CD8-positive, alpha-beta memory T cell (primary cell): ENCODE data around the gene ACSM2A. TPM values are rescaled to one million over a fixed set of nuclear protein-coding genes. Genes with fewer than 3 reads are reported as not detected.
A peak's percentile ranks its signal among the peaks of the same experiment; 100 is the strongest.
"Not testable (repeated sequence)": the region's sequence is repeated elsewhere in the genome, so short reads cannot be mapped to it uniquely, and the experiment has no call there.

Experiments
- CTCF ChIA-PET: fragments of 350-600 bp; sonication (Branson Sonifier 250); formaldehyde crosslinking; loops from one replicate; lab custom pipeline; 2021; ENCODE audit warnings: antibody characterized with exemption; lab: Charles Lee
- POLR2A ChIA-PET: fragments of 350-600 bp; sonication (Branson Sonifier 250); formaldehyde crosslinking; loops from one replicate; lab custom pipeline; 2021; ENCODE audit warnings: antibody characterized with exemption; lab: Charles Lee
- DNase-seq, 5 donors: peaks; one replicate each; pipeline versions ENCODE4 v3.0.0 to v3.0.0-alpha.2; 2020 to 2022; ENCODE audit warnings: mixed read lengths in 1 of 5
- H3K27ac ChIP-seq: one replicate; pipeline ENCODE4 v1.7.0; 2013; ENCODE audit warnings: low read depth, mild to moderate bottlenecking, low read length, moderate library complexity
- H3K27me3 ChIP-seq: 2 replicates; pipeline ENCODE4 v1.7.0; 2013; ENCODE audit warnings: low read length, mild to moderate bottlenecking; ENCODE audit not compliant: insufficient read depth, poor library complexity, severe bottlenecking
- H3K36me3 ChIP-seq: 2 replicates; pipeline ENCODE4 v1.7.0; 2013; ENCODE audit warnings: mild to moderate bottlenecking, low read length, moderate library complexity; ENCODE audit not compliant: insufficient read depth
- H3K4me1 ChIP-seq: 2 replicates; pipeline ENCODE4 v1.7.0; 2013; ENCODE audit warnings: mild to moderate bottlenecking, low read length, moderate library complexity; ENCODE audit not compliant: insufficient read depth
- H3K4me3 ChIP-seq: 2 replicates; pipeline ENCODE4 v1.7.0; 2013; ENCODE audit warnings: mild to moderate bottlenecking, low read length
- H3K9me3 ChIP-seq: 2 replicates; pipeline ENCODE4 v1.7.0; 2013; ENCODE audit warnings: mild to moderate bottlenecking, low read length
- H3K27ac Mint-ChIP-seq, 8 donors: one replicate each; pipeline ENCODE4 v1.8.0; 2020 to 2021; ENCODE audit warnings: mixed read lengths in 8 of 8, mild to moderate bottlenecking in 6 of 8, inconsistent platforms in 3 of 8, moderate library complexity in 3 of 8
- H3K27me3 Mint-ChIP-seq, 2 donors: one replicate each; pipeline ENCODE4 v1.8.0; 2020 to 2021; ENCODE audit warnings: mixed read lengths in 2 of 2, mild to moderate bottlenecking in 1 of 2, moderate library complexity in 1 of 2
- H3K36me3 Mint-ChIP-seq, 3 donors: one replicate each; pipeline ENCODE4 v1.8.0; 2020 to 2021; ENCODE audit warnings: mixed read lengths in 3 of 3, inconsistent platforms in 1 of 3, mild to moderate bottlenecking in 1 of 3
- H3K4me1 Mint-ChIP-seq, 3 donors: one replicate each; pipeline ENCODE4 v1.8.0; 2020 to 2021; ENCODE audit warnings: mixed read lengths in 3 of 3, inconsistent platforms in 1 of 3, mild to moderate bottlenecking in 1 of 3
- H3K4me3 Mint-ChIP-seq, 7 donors: one replicate each; pipeline ENCODE4 v1.8.0; 2020 to 2021; ENCODE audit warnings: mixed read lengths in 7 of 7, mild to moderate bottlenecking in 6 of 7, moderate library complexity in 4 of 7, inconsistent platforms in 2 of 7
- H3K9me3 Mint-ChIP-seq, 5 donors: one replicate each; pipeline ENCODE4 v1.8.0; 2020 to 2022; ENCODE audit warnings: mixed read lengths in 5 of 5, mild to moderate bottlenecking in 3 of 5, moderate library complexity in 2 of 5, inconsistent platforms in 1 of 5
- polyA plus RNA-seq: library from polyadenylated mRNA; unstranded; fragments of 300-500 nt; fragmentation: Illumina TruSeq; gene quantifications from one replicate; pipeline ENCODE4 v1.2.3, GENCODE V29; 2021
- total RNA-seq, 2 experiments: library from RNA; stranded (reverse); gene quantifications; one replicate each; pipeline ENCODE4 v1.2.3, GENCODE V29; 2021

Gene ACSM2A
- total and polyA plus RNA-seq, 3 experiments from 2014 or later: not detected

GRCh38 chr16:20419093-20419492, 32.2 kb upstream of the ACSM2A start:
- H3K27me3 Mint-ChIP-seq, H3K27ac Mint-ChIP-seq, H3K4me1 Mint-ChIP-seq, H3K36me3 ChIP-seq, POLR2A ChIA-PET, H3K36me3 Mint-ChIP-seq, H3K9me3 ChIP-seq, H3K4me3 ChIP-seq, H3K4me1 ChIP-seq, DNase-seq, H3K27ac ChIP-seq, H3K9me3 Mint-ChIP-seq, H3K27me3 ChIP-seq, H3K4me3 Mint-ChIP-seq: not testable (repeated sequence)
- CTCF ChIA-PET: interaction anchor here (0.7 kb wide), 1 partner anchor 12 kb away, joined by 3 read pairs; no protein-coding TSS in a partner anchor

GRCh38 chr16:20421748-20422147, 29.6 kb upstream of the ACSM2A start:
- H3K9me3 Mint-ChIP-seq, H3K27ac ChIP-seq, H3K27ac Mint-ChIP-seq, POLR2A ChIA-PET, DNase-seq, H3K36me3 ChIP-seq, H3K4me1 ChIP-seq, CTCF ChIA-PET, H3K27me3 ChIP-seq, H3K4me1 Mint-ChIP-seq, H3K36me3 Mint-ChIP-seq, H3K4me3 Mint-ChIP-seq, H3K4me3 ChIP-seq, H3K27me3 Mint-ChIP-seq, H3K9me3 ChIP-seq: not testable (repeated sequence)

GRCh38 chr16:20423772-20424128, 27.6 kb upstream of the ACSM2A start:
- H3K36me3 ChIP-seq, H3K27me3 ChIP-seq, H3K27ac ChIP-seq, H3K9me3 ChIP-seq, H3K36me3 Mint-ChIP-seq, H3K4me3 ChIP-seq, DNase-seq, H3K4me1 ChIP-seq, H3K9me3 Mint-ChIP-seq, H3K4me3 Mint-ChIP-seq, POLR2A ChIA-PET, H3K27ac Mint-ChIP-seq, H3K4me1 Mint-ChIP-seq, CTCF ChIA-PET, H3K27me3 Mint-ChIP-seq: not testable (repeated sequence)

GRCh38 chr16:20424129-20424866, 27.0 kb upstream of the ACSM2A start:
- H3K36me3 ChIP-seq: no peaks in the 10 kb centered on the region
- H3K4me1 ChIP-seq: no peaks in the 10 kb centered on the region
- H3K4me3 ChIP-seq: no peak overlapping the region
- POLR2A ChIA-PET: no interaction called here
- Mint-ChIP-seq H3K36me3 (no peaks in the 10 kb centered on the region), H3K27ac (no peak overlapping the region), H3K4me3 (no peak overlapping the region), H3K9me3 (peaks cover 0 to 3% (median 0%) of the 10 kb centered on the region in 5 donors), H3K27me3 (peaks cover 0 to 3% of the 10 kb centered on the region in 2 donors), H3K4me1 (no peaks in the 10 kb centered on the region)
- no peak for DNase-seq
- H3K27me3 ChIP-seq: no peaks in the 10 kb centered on the region
- H3K9me3 ChIP-seq: no peaks in the 10 kb centered on the region
- CTCF ChIA-PET: no interaction called here
- no peak overlapping the region for H3K27ac ChIP-seq

- H3K27me3 Mint-ChIP-seq, POLR2A ChIA-PET, CTCF ChIA-PET, H3K4me3 Mint-ChIP-seq, H3K27ac Mint-ChIP-seq, DNase-seq, H3K36me3 Mint-ChIP-seq, H3K4me1 Mint-ChIP-seq, H3K4me1 ChIP-seq, H3K9me3 Mint-ChIP-seq, H3K4me3 ChIP-seq, H3K27ac ChIP-seq, H3K9me3 ChIP-seq, H3K27me3 ChIP-seq, H3K36me3 ChIP-seq: not testable (repeated sequence)
Observed at GRCh38 chr16:20427401-20427797, 23.9 kb upstream of the ACSM2A start.

- CTCF ChIA-PET, H3K4me1 Mint-ChIP-seq: not testable (repeated sequence)
Observed at GRCh38 chr16:20429499-20429898, 21.8 kb upstream of the ACSM2A start.

GRCh38 chr16:20430480-20430879, 20.8 kb upstream of the ACSM2A start:
- H3K9me3 ChIP-seq, H3K27ac ChIP-seq, H3K4me1 ChIP-seq, H3K36me3 ChIP-seq, H3K4me3 ChIP-seq, CTCF ChIA-PET, H3K4me3 Mint-ChIP-seq, H3K9me3 Mint-ChIP-seq, DNase-seq, POLR2A ChIA-PET, H3K27me3 Mint-ChIP-seq, H3K27me3 ChIP-seq, H3K4me1 Mint-ChIP-seq, H3K36me3 Mint-ChIP-seq: not testable (repeated sequence)
- H3K27ac Mint-ChIP-seq: peak overlapping the region in 1 of 8 donors; percentile 2

More at GRCh38 chr16:20429499-20429898, 21.8 kb upstream of the ACSM2A start:
- H3K4me3 ChIP-seq, H3K9me3 ChIP-seq, H3K4me3 Mint-ChIP-seq, H3K9me3 Mint-ChIP-seq, POLR2A ChIA-PET, H3K36me3 Mint-ChIP-seq, H3K36me3 ChIP-seq, H3K27ac ChIP-seq, DNase-seq, H3K4me1 ChIP-seq, H3K27me3 ChIP-seq, H3K27me3 Mint-ChIP-seq: not testable (repeated sequence)
- H3K27ac Mint-ChIP-seq: peak overlapping the region in 1 of 8 donors; percentile 38

GRCh38 chr16:20430948-20431347, 20.4 kb upstream of the ACSM2A start:
- CTCF ChIA-PET: interaction anchor here (0.9 kb wide), 1 partner anchor 46 kb away, joined by 3 read pairs; no protein-coding TSS in a partner anchor
- H3K36me3 Mint-ChIP-seq: no peaks in the 10 kb centered on the region
- no peak overlapping the region for H3K4me3 ChIP-seq
- H3K4me3 Mint-ChIP-seq: no peak overlapping the region
- no peaks in the 10 kb centered on the region for H3K9me3 Mint-ChIP-seq
- POLR2A ChIA-PET: no interaction called here
- no peaks in the 10 kb centered on the region for H3K9me3 ChIP-seq
- H3K27me3 Mint-ChIP-seq: peaks cover 2 to 3% of the 10 kb centered on the region in 2 donors
- H3K4me1 ChIP-seq: no peaks in the 10 kb centered on the region
- no peaks in the 10 kb centered on the region for H3K36me3 ChIP-seq
- no peak for DNase-seq
- no peak overlapping the region for H3K27ac ChIP-seq
- no peaks in the 10 kb centered on the region for H3K27me3 ChIP-seq
- no peak overlapping the region for H3K27ac Mint-ChIP-seq
- no peaks in the 10 kb centered on the region for H3K4me1 Mint-ChIP-seq
